Heart left ventricle (tissue), 16 donors: Measurements from ENCODE around the gene NPY1R. TPM values are rescaled to one million over a fixed set of nuclear protein-coding genes. Genes with fewer than 3 reads are reported as not detected.
A peak's percentile ranks its signal among the peaks of the same experiment; 100 is the strongest.

Experiments
- ATAC-seq, 4 donors: fragments of 200-7000 bp; cut with Tn5 transposase; one replicate each; pipeline ENCODE4 v1.9.1; 2020 to 2022; ENCODE audit warnings: moderate library complexity in 4 of 4, mild to moderate bottlenecking in 3 of 4, moderate number of reproducible peaks in 1 of 4
- DNase-seq, 5 donors: peaks; one replicate each; pipeline ENCODE4 v3.0.0-alpha.2; 2020
- H3K27ac ChIP-seq, 12 donors: fragments of 200-600 bp; sonication (generic) in 4 of 12; one replicate each; pipeline versions ENCODE4 v1.5.0 to v1.8.0; 2016 to 2022; ENCODE audit warnings: mild to moderate bottlenecking in 2 of 12
- H3K27me3 ChIP-seq, 9 donors: fragments of 200-600 bp; sonication (generic) in 2 of 9; one replicate each; pipeline versions ENCODE4 v1.5.1 to v1.8.0; 2016 to 2022; ENCODE audit warnings: mild to moderate bottlenecking in 3 of 9
- H3K36me3 ChIP-seq, 9 donors: fragments of 200-600 bp; sonication (generic) in 2 of 9; one replicate each; pipeline versions ENCODE4 v1.5.0 to v1.8.0; 2018 to 2022; ENCODE audit warnings: mild to moderate bottlenecking in 2 of 9
- H3K4me1 ChIP-seq, 12 donors: fragments of 200-600 bp; sonication (generic) in 4 of 12; one replicate each; pipeline versions ENCODE4 v1.5.0 to v1.8.0; 2016 to 2022; ENCODE audit warnings: mild to moderate bottlenecking in 3 of 12
- H3K4me3 ChIP-seq, 12 donors: fragments of 200-600 bp; sonication (generic) in 4 of 12; one replicate each; pipeline versions ENCODE4 v1.5.0 to v1.8.0; 2017 to 2022; ENCODE audit warnings: mild to moderate bottlenecking in 9 of 12, moderate library complexity in 4 of 12
- H3K9me3 ChIP-seq, 12 donors: fragments of 200-600 bp; sonication (generic) in 4 of 12; one replicate each; pipeline versions ENCODE4 v1.5.0 to v1.8.0; 2016 to 2022; ENCODE audit warnings: mild to moderate bottlenecking in 1 of 12
- POLR2A ChIP-seq, 2 donors: fragments of 450-650 bp; IDR thresholded peaks; one replicate each; pipeline ENCODE4 v1.6.1; 2017; ENCODE audit warnings: antibody characterized with exemption in 2 of 2, mild to moderate bottlenecking in 2 of 2, moderate library complexity in 2 of 2
- WGBS, 4 donors: extraction: QIAGEN DNeasy Blood & Tissue Kit in 2 of 4; methylation state at CpG; one replicate each; pipeline versions ENCODE4 v1.1.5 to v1.1.7; 2013 to 2018; 5-methylcytosine and 5-hydroxymethylcytosine counted together
- intact Hi-C, 10 donors: fragments of 100-400 bp; cut with DNase I; formaldehyde crosslinking; loops; one replicate each; pipeline versions ENCODE4 v1.11.1 to v1.14.2; 2022
- polyA plus RNA-seq, 2 donors: library from polyadenylated mRNA; stranded (reverse); fragments of 200-250 nt; gene quantifications; one replicate each; pipeline ENCODE4 v1.2.3, GENCODE V29; 2013
- total RNA-seq, 9 donors: library from RNA; depleted of rRNA in 2 of 9; stranded (reverse); fragments of >200 nt in 2 of 9; fragmentation: NEBNext Ultra II Directional in 3 of 9; extraction: Animal tissue kit (Norgen Biotek cat#: 25700) in 3 of 9; gene quantifications; one replicate each; pipeline versions ENCODE4 v1.1.0 to v1.2.4, GENCODE V29; 2016 to 2023
- TF ChIP-seq, protein P1 (sequence below), 12 donors: fragments of 200-600 bp; sonication (generic) in 4 of 12; IDR thresholded peaks; one replicate each; pipeline versions ENCODE4 v1.5.0 to v1.8.0; 2018 to 2022; ENCODE audit warnings: antibody characterized with exemption in 12 of 12, mild to moderate bottlenecking in 5 of 12
- donor health status: ischemic (EF 13 %, LVEDD 7.1; RV severe dilation, severe dysfunction).
- donor health status: healthy with polysubstance abuse.
- donor health status: DM: no; HTN: yes; CAD: no.
- donor health status: DM: no; HTN: no; CAD: no.
- donor health status: ischemic (EF 25% LVEDD 6.9; RV normal size, moderate dysfunction).
- donor health status: ischemic (EF 25% LVEDD 5.7; RV mildly dilated, moderate dysfunction).
- donor health status: healthy.
- donor health status: DM: yes; HTN: yes; CAD: no.
- donor health status: ischemic (EF 35%, LVEDD 5.7; RV mildly dilated, moderate dysfunction).
- donor health status: nonischemic (EF 11% LVEDD 7.7; RV severe dilation, severe dysfunction).
- donor health status: DM: yes; HTN: yes; CAD: no.
- donor health status: PGD.
- donor health status: ischemic (EF 29% LVEDD 5.4; RV normal size, mild dysfunction).
- donor health status: nonischemic (EF 23%, LVEDD 6.1; RV moderate dilation, normal function).

NPY1R gene
- total and polyA plus RNA-seq, 11 donors, result 0.19 to 2.5 (median 0.44) TPM

DNA sequence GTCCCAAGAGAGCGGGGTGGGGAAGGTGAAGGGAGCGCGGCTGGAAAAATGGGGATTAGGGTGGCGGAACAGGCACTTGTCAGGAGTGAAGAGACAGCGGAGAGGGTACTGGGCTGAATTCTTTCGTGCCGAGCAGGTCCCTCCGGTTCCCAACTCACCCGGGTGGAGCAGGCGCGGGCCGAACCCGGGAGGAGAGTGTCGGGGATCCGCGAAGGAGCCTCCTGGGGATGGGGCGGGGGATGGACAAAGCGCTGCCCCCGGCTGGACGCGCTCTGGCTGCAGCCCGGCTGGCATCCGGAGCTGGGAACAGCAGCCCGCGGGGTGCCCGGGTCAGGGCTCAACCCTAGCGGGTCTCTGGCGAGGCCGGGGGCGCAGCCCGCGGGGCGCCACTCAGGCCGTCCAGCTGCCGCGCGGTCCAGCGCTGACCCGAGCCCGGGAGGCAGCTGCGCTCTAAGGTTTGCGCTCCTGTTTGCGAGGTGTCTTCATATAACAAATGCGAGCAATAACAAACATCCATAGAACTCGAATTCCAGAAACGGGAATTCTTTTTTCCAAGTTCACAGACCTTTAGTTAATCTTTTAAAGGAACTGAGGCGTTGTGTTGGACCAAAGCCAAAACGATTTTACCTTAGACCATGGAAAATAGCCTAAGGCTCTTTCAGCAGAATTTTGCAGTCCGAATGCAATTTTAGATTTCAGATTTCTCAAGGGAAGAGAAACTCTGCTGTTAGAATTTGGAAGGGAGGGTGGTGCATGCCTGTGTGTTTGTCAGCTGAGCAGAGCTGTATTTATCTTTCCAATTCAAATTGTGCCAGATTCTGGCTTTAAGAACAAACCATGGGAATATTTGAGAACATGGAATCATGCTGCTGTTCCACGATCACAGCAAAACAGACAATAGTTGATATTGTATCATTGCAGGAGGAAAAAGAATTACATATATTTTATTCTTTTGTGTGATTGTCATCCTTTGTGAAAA lies 12.0 kb upstream of the NPY1R start:
- 2 to 3% (median 2%) methylated on average over 21 to 50 of the region's 50 CpGs for WGBS, 4 donors
- intact Hi-C loops, result loop anchor here in 1 of 10 donors (5.0 kb wide), 1 partner anchor 48 kb away; no protein-coding TSS in a partner anchor
- DNase-seq (peak in 2 of 5 donors; percentile 22 to 52), ATAC-seq (peak in 3 of 4 donors; percentile 20 to 58 (median 34))
- H3K9me3 ChIP-seq, result no peaks in the 10 kb centered on the region
- peak overlapping the region; percentile 26 to 64 (median 48) for H3K4me3 ChIP-seq
- TF ChIP-seq, protein P1, sequence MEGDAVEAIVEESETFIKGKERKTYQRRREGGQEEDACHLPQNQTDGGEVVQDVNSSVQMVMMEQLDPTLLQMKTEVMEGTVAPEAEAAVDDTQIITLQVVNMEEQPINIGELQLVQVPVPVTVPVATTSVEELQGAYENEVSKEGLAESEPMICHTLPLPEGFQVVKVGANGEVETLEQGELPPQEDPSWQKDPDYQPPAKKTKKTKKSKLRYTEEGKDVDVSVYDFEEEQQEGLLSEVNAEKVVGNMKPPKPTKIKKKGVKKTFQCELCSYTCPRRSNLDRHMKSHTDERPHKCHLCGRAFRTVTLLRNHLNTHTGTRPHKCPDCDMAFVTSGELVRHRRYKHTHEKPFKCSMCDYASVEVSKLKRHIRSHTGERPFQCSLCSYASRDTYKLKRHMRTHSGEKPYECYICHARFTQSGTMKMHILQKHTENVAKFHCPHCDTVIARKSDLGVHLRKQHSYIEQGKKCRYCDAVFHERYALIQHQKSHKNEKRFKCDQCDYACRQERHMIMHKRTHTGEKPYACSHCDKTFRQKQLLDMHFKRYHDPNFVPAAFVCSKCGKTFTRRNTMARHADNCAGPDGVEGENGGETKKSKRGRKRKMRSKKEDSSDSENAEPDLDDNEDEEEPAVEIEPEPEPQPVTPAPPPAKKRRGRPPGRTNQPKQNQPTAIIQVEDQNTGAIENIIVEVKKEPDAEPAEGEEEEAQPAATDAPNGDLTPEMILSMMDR (IDR thresholded peaks at IDR 0.05), result no peak
- no peak for TF ChIP-seq POLR2A (IDR thresholded peaks at IDR 0.05)
- H3K36me3 ChIP-seq, result no peaks in the 10 kb centered on the region
- peak overlapping the region in 5 of 12 donors; percentile 25 to 51 (median 46) for H3K27ac ChIP-seq
- peaks cover 0 to 12% (median 1%) of the 10 kb centered on the region in 12 donors for H3K4me1 ChIP-seq
- H3K27me3 ChIP-seq, result peaks cover 3 to 70% (median 24%) of the 10 kb centered on the region in 9 donors

DNA sequence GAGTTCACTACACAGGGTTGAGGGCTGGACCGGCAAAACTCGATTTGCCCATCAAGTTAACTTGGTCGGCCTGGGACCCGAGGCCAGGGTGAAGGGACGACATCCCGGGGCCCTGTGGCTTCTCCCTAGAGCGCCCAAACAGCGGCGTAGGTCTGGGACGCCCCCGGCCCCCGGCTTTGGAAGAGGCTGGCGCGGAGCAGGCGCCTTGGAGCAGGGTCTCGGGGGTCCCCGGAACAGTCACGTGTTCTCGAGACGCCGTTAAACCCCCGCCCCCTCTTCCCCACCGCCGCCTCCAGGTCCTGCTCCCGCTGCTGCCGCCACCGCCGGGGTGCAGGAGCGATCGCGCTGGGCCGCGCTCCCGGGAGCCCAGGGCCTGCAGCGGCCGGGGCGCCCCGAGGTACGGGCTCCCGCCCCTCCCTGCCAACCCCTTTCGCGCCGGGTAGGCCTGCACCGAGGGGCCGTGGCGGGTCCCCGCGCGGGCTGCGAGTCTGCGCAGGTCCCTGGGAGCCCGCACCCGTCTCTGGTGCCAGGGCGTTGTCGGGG lies 11.3 kb upstream of the NPY1R start, which contains the start of gene NPY5R:
TSS of gene NPY5R (plus strand) at position 289 of the 543 bp plus-strand sequence. CDS start 6,382 bp downstream, outside the sequence.
- DNase-seq (peak in 1 of 5 donors; percentile 44), ATAC-seq (peak in 3 of 4 donors; percentile 22 to 61 (median 49))
- intact Hi-C loops, result loop anchor here in 1 of 10 donors (5.0 kb wide), 1 partner anchor 49 kb away; no protein-coding TSS in a partner anchor
- TF ChIP-seq POLR2A (IDR thresholded peaks at IDR 0.05), result no peak
- TF ChIP-seq, protein P1 (IDR thresholded peaks at IDR 0.05), result no peak
- Histone ChIP-seq H3K36me3 (no peaks in the 10 kb centered on the region), H3K4me3 (peak within 1 kb of the TSS; percentile 26 to 64 (median 48)), H3K4me1 (peaks cover 0 to 12% (median 1%) of the 10 kb centered on the region in 12 donors), H3K27me3 (peaks cover 3 to 64% (median 24%) of the 10 kb centered on the region in 9 donors), H3K9me3 (no peaks in the 10 kb centered on the region), H3K27ac (peak within 1 kb of the TSS in 5 of 12 donors; percentile 25 to 51 (median 46))
- WGBS, 4 donors, result 1 to 3% (median 2%) methylated on average over 13 to 55 of the region's 55 CpGs

DNA sequence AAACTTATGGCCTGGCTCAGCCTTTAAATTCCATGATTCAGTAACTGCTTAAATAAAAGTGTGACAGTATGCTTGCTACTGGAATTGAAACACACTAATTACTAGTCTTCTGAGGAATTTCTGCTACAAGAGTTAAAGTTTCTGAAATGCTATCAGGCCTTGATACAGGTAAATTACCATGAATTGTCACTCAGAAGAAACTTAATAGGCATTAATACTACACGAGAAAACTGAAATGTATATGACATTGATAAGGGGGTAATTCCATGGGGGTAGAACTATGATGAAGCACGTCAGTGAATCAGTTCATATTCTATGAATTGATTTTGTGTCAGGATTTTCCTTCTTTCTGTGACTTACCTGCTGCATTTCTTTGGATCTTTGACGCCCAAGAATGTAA lies 3.0 kb upstream of the NPY1R start:
- TF ChIP-seq, protein P1 (IDR thresholded peaks at IDR 0.05), result no peak
- TF ChIP-seq POLR2A (IDR thresholded peaks at IDR 0.05), result no peak
- Histone ChIP-seq H3K4me3 (no peak overlapping the region), H3K36me3 (no peaks in the 10 kb centered on the region), H3K4me1 (peaks cover 0 to 11% (median 0%) of the 10 kb centered on the region in 12 donors), H3K27ac (no peak overlapping the region), H3K9me3 (no peaks in the 10 kb centered on the region), H3K27me3 (peaks cover 4 to 47% (median 12%) of the 10 kb centered on the region in 9 donors)
- DNase-seq (no peak), ATAC-seq (no peak)
- intact Hi-C loops, result loop anchor here in 4 of 10 donors (10.0 kb wide), 3 partner anchors 221 to 841 kb away; no protein-coding TSS in a partner anchor
- 78 to 87% (median 83%) methylated on average over 3 of the region's 3 CpGs for WGBS, 4 donors
